ENCODE results near the gene RDH11. TPM values are rescaled to one million over a fixed set of nuclear protein-coding genes. Genes with fewer than 3 reads are reported as not detected.

The RDH11 gene
- total RNA-seq, 1 donor from 2014 or later = 25.1 TPM

GRCh38 chr14:67641480-67641879 is 54.1 kb downstream of the RDH11 start:
- intact Hi-C loops (cut with DNase I) = no loop called here

GRCh38 chr14:67638642-67639041 is 56.9 kb downstream of the RDH11 start:
- Histone ChIP-seq H3K36me3 (peaks cover 0 to 3% of the 10 kb centered on the region in 2 donors), H3K4me1 (no peaks in the 10 kb centered on the region), H3K9me3 (no peaks in the 10 kb centered on the region), H3K27ac (no peak overlapping the region), H3K27me3 (no peaks in the 10 kb centered on the region), H3K4me3 (no peak overlapping the region)
- no peak for TF ChIP-seq CTCF (IDR thresholded peaks at IDR 0.05)
- intact Hi-C loops (cut with DNase I) = no loop called here
- DNase-seq (ENCODE audit: low spot score in 2 of 2) = no peak

More at GRCh38 chr14:67641480-67641879, 54.1 kb downstream of the RDH11 start:
- no peak for TF ChIP-seq CTCF (IDR thresholded peaks at IDR 0.05)
- no peaks in the 10 kb centered on the region for H3K9me3 ChIP-seq
- no peak for DNase-seq (ENCODE audit: low spot score in 2 of 2)
- peaks cover 4 to 6% of the 10 kb centered on the region in 2 donors for H3K36me3 ChIP-seq
- H3K4me3 ChIP-seq = no peak overlapping the region
- H3K27me3 ChIP-seq = no peaks in the 10 kb centered on the region
- no peak overlapping the region for H3K27ac ChIP-seq
- H3K4me1 ChIP-seq = no peaks in the 10 kb centered on the region

- intact Hi-C loops (cut with DNase I) = no loop called here
- TF ChIP-seq CTCF (IDR thresholded peaks at IDR 0.05) = no peak
Observed at GRCh38 chr14:67636361-67636919, 59.1 kb downstream of the RDH11 start.

GRCh38 chr14:67633451-67634147 is 62.0 kb downstream of the RDH11 start:
- Histone ChIP-seq H3K36me3 (no peaks in the 10 kb centered on the region), H3K4me3 (no peak overlapping the region), H3K4me1 (no peaks in the 10 kb centered on the region), H3K27ac (no peak overlapping the region), H3K9me3 (no peaks in the 10 kb centered on the region), H3K27me3 (no peaks in the 10 kb centered on the region)
- no peak for TF ChIP-seq CTCF (IDR thresholded peaks at IDR 0.05)
- no peak for DNase-seq (ENCODE audit: low spot score in 2 of 2)
- intact Hi-C loops (cut with DNase I) = no loop called here

More at GRCh38 chr14:67636361-67636919, 59.1 kb downstream of the RDH11 start:
- Histone ChIP-seq H3K27me3 (no peaks in the 10 kb centered on the region), H3K4me3 (no peak overlapping the region), H3K27ac (no peak overlapping the region), H3K4me1 (no peaks in the 10 kb centered on the region), H3K9me3 (no peaks in the 10 kb centered on the region), H3K36me3 (no peaks in the 10 kb centered on the region)
- DNase-seq (ENCODE audit: low spot score in 2 of 2) = no peak

- TF ChIP-seq CTCF (IDR thresholded peaks at IDR 0.05) = no peak
- no peaks in the 10 kb centered on the region for H3K4me1 ChIP-seq
- H3K27ac ChIP-seq = no peak overlapping the region
Observed at GRCh38 chr14:67630938-67631337, 64.6 kb downstream of the RDH11 start.

More at GRCh38 chr14:67630938-67631337, 64.6 kb downstream of the RDH11 start:
- Histone ChIP-seq H3K27me3 (no peaks in the 10 kb centered on the region), H3K36me3 (no peaks in the 10 kb centered on the region), H3K9me3 (no peaks in the 10 kb centered on the region), H3K4me3 (no peak overlapping the region)
- DNase-seq (ENCODE audit: low spot score in 2 of 2) = no peak
- intact Hi-C loops (cut with DNase I) = no loop called here
